Measurements from ENCODE around the gene UCN.

UCN gene

GRCh38 chr2:27264253-27264752 lies 43.9 kb downstream of the UCN start:
- H3K27me3 Mint-ChIP-seq: peaks cover 44% of the 10 kb centered on the region
- H3K4me3 Mint-ChIP-seq: peak overlapping the region; percentile 78
- H3K4me1 Mint-ChIP-seq (ENCODE audit: low read depth): peaks cover 25% of the 10 kb centered on the region
- DNase-seq: no peak
- no peaks in the 10 kb centered on the region for H3K36me3 Mint-ChIP-seq (ENCODE audit: low read depth)
- H3K9me3 Mint-ChIP-seq: no peaks in the 10 kb centered on the region
- H3K27ac Mint-ChIP-seq: peak overlapping the region; percentile 71

GRCh38 chr2:27263287-27264252 lies 44.7 kb downstream of the UCN start:
- H3K36me3 Mint-ChIP-seq (ENCODE audit: low read depth): no peaks in the 10 kb centered on the region
- peak; percentile 50 for DNase-seq
- peak overlapping the region; percentile 73 for H3K27ac Mint-ChIP-seq
- H3K9me3 Mint-ChIP-seq: no peaks in the 10 kb centered on the region
- peaks cover 25% of the 10 kb centered on the region for H3K4me1 Mint-ChIP-seq (ENCODE audit: low read depth)
- H3K27me3 Mint-ChIP-seq: peaks cover 50% of the 10 kb centered on the region
- H3K4me3 Mint-ChIP-seq: peak overlapping the region; percentile 78

GRCh38 chr2:27262379-27263286 lies 45.6 kb downstream of the UCN start, which contains the start of gene SLC30A3:
TSS of gene SLC30A3 (minus strand) at chr2:27263047. CDS start at chr2:27262906, 141 bp downstream.
- Mint-ChIP-seq H3K4me1 (ENCODE audit: low read depth) (peaks cover 25% of the 10 kb centered on the region), H3K27ac (peak within 1 kb of the TSS; percentile 73), H3K4me3 (peak within 1 kb of the TSS; percentile 78), H3K36me3 (ENCODE audit: low read depth) (no peaks in the 10 kb centered on the region), H3K9me3 (no peaks in the 10 kb centered on the region), H3K27me3 (peaks cover 57% of the 10 kb centered on the region)
- DNase-seq: peak; percentile 79

GRCh38 chr2:27261926-27262298 lies 46.3 kb downstream of the UCN start:
- Mint-ChIP-seq H3K27me3 (peaks cover 65% of the 10 kb centered on the region), H3K36me3 (ENCODE audit: low read depth) (no peaks in the 10 kb centered on the region), H3K4me3 (peak overlapping the region; percentile 66), H3K9me3 (no peaks in the 10 kb centered on the region), H3K4me1 (ENCODE audit: low read depth) (peaks cover 25% of the 10 kb centered on the region), H3K27ac (no peak overlapping the region)
- no peak for DNase-seq

- no peak overlapping the region for H3K27ac Mint-ChIP-seq
- peaks cover 25% of the 10 kb centered on the region for H3K4me1 Mint-ChIP-seq (ENCODE audit: low read depth)
- H3K9me3 Mint-ChIP-seq: no peaks in the 10 kb centered on the region
- H3K4me3 Mint-ChIP-seq: peak overlapping the region; percentile 66
- peaks cover 70% of the 10 kb centered on the region for H3K27me3 Mint-ChIP-seq
- no peak for DNase-seq
- H3K36me3 Mint-ChIP-seq (ENCODE audit: low read depth): no peaks in the 10 kb centered on the region
Measured at GRCh38 chr2:27261241-27261925, 46.9 kb downstream of the UCN start.

- Mint-ChIP-seq H3K36me3 (ENCODE audit: low read depth) (no peaks in the 10 kb centered on the region), H3K27me3 (peaks cover 73% of the 10 kb centered on the region), H3K27ac (no peak overlapping the region), H3K4me1 (ENCODE audit: low read depth) (peaks cover 6% of the 10 kb centered on the region), H3K9me3 (no peaks in the 10 kb centered on the region), H3K4me3 (no peak overlapping the region)
- DNase-seq: no peak
Measured at GRCh38 chr2:27258051-27258450, 50.2 kb downstream of the UCN start.
